T-cell (primary cell): ENCODE measurements around the gene AWAT1. TPM values are rescaled to one million over a fixed set of nuclear protein-coding genes. Genes with fewer than 3 reads are reported as not detected.

Experiments used
- total RNA-seq, 35 experiments: library from RNA in 6 of 35; stranded (reverse) in 6 of 35; fragments of 120-200 nt in 1 of 35; gene quantifications; one replicate each; pipeline versions ENCODE4 v1.2.1 to v1.2.4 and lab custom pipeline; 2013 to 2026

Gene AWAT1
- total RNA-seq, 5 donors from 2014 or later (not counting 1 experiment from before 2014, with no cell fraction given), result not detected

Other genes starting within 250 kb of the AWAT1 start
- not detected for gene AWAT2, start 184.7 kb upstream of the AWAT1 start, total RNA-seq
- gene OTUD6A, start 172.2 kb upstream of the AWAT1 start, total RNA-seq, result not detected
- 10 to 100 TPM; 50.8 to 61.2 (median 59.1) TPM for gene IGBP1, start 101.2 kb upstream of the AWAT1 start, total RNA-seq
- not detected for gene DGAT2L6, start 57.2 kb upstream of the AWAT1 start, total RNA-seq
- gene P2RY4, start 25.5 kb downstream of the AWAT1 start, total RNA-seq, result 1 to 10 TPM in 1 of 5 donors, under 1 TPM in 4; 0.32 to 1.2 (median 0.46) TPM
- not detected for gene ARR3, start 33.7 kb downstream of the AWAT1 start, total RNA-seq
- gene RAB41, start 47.5 kb downstream of the AWAT1 start, total RNA-seq, result not detected
- gene PDZD11, start 55.3 kb downstream of the AWAT1 start, total RNA-seq, result 10 to 100 TPM in 3 of 5 donors, 1 to 10 TPM in 2; 9.1 to 15.9 (median 10.8) TPM
- under 1 TPM; 0.15 to 0.59 (median 0.35) TPM for gene KIF4A, start 55.4 kb downstream of the AWAT1 start, total RNA-seq
- gene GDPD2, start 188.7 kb downstream of the AWAT1 start, total RNA-seq, result not detected
- gene DLG3, start 210.2 kb downstream of the AWAT1 start, total RNA-seq, result 10 to 100 TPM in 3 of 5 donors, 1 to 10 TPM in 2; 6.2 to 14.1 (median 10.3) TPM